AG10803 (cell line): ENCODE data around the gene HMGB4.
A peak's percentile ranks its signal among the peaks of the same experiment; 100 is the strongest.

ENCODE experiments used
- DNase-seq: peaks from one replicate; pipeline ENCODE4 v3.0.0; 2010; ENCODE audit warnings: low read depth
- H3K4me3 ChIP-seq: 2 replicates; pipeline ENCODE4 v1.5.1; 2011; ENCODE audit warnings: mild to moderate bottlenecking, low read length, control low read depth
- CTCF ChIP-seq: conservative IDR thresholded peaks from 2 replicates; pipeline ENCODE4 v1.5.1; 2011; ENCODE audit warnings: mild to moderate bottlenecking, low read length, control low read depth, inconsistent platforms

The HMGB4 gene

GRCh38 chr1:33872683-33873082 is 8.8 kb downstream of the HMGB4 start:
- no peak overlapping the region for H3K4me3 ChIP-seq
- DNase-seq, result peak; percentile 48
- no peak for TF ChIP-seq CTCF

- no peak for TF ChIP-seq CTCF
- no peak overlapping the region for H3K4me3 ChIP-seq
- no peak for DNase-seq
These were observed 10.8 kb downstream of the HMGB4 start for GRCh38 chr1:33874636-33875035.

- TF ChIP-seq CTCF, result peak; percentile 36
- H3K4me3 ChIP-seq, result no peak overlapping the region
- DNase-seq, result no peak
These were observed 12.0 kb downstream of the HMGB4 start for GRCh38 chr1:33875862-33876261.

- peak; percentile 98 for DNase-seq
- H3K4me3 ChIP-seq, result no peak overlapping the region
- no peak for TF ChIP-seq CTCF
These were observed 13.2 kb downstream of the HMGB4 start for GRCh38 chr1:33876970-33877650.

GRCh38 chr1:33878392-33878791 is 14.5 kb downstream of the HMGB4 start:
- DNase-seq, result no peak
- no peak overlapping the region for H3K4me3 ChIP-seq
- TF ChIP-seq CTCF, result no peak

GRCh38 chr1:33880305-33880704 is 16.4 kb downstream of the HMGB4 start:
- no peak overlapping the region for H3K4me3 ChIP-seq
- no peak for DNase-seq
- no peak for TF ChIP-seq CTCF

GRCh38 chr1:33886496-33886895 is 22.6 kb downstream of the HMGB4 start:
- no peak overlapping the region for H3K4me3 ChIP-seq
- no peak for TF ChIP-seq CTCF
- no peak for DNase-seq
